Measurements from ENCODE around the gene PNPLA1. TPM values are rescaled to one million over a fixed set of nuclear protein-coding genes. Genes with fewer than 3 reads are reported as not detected.
A peak's percentile ranks its signal among the peaks of the same experiment; 100 is the strongest.

Gene PNPLA1
- total RNA-seq, 1 experiment from 2014 or later = 0.17 TPM

DNA sequence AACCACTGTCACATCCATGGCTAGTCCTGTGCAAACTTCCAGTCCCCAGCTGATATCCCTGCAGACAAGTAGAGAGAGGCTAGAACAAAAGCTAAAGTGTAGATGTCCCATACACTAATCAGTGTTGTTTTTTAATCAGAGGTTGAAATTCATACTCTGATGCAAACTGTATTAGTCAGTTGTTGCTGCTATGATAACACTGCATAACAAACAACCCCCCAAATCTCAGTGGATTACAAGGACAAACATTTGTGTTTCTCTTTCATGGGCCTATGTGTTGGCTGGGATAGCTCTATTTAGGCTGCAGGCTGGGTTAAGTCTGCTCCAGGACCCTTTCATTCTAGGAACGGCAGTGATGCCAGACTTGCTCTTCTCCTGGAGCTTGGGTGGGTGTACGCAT, 40.0 kb downstream of the PNPLA1 start:
- Histone ChIP-seq H3K79me2 (ENCODE audit: low read depth) (no peaks in the 10 kb centered on the region), H2AFZ (no peak overlapping the region), H3K36me3 (ENCODE audit: low read depth) (no peaks in the 10 kb centered on the region), H4K20me1 (ENCODE audit: insufficient read depth) (no peaks in the 10 kb centered on the region), H3K4me2 (no peak overlapping the region), H3K9me3 (ENCODE audit: insufficient read depth, low read depth) (no peaks in the 10 kb centered on the region), H3K4me3 (no peak overlapping the region), H3K27ac (no peak overlapping the region), H3K4me1 (replicated peaks; ENCODE audit: insufficient read depth) (peaks cover 25% of the 10 kb centered on the region), H3K9me2 (ENCODE audit: insufficient read depth) (no peaks in the 10 kb centered on the region), H3K27me3 (ENCODE audit: insufficient read depth, low read depth) (no peaks in the 10 kb centered on the region), H3F3A (ENCODE audit: insufficient read depth, low read depth) (peaks cover 16% of the 10 kb centered on the region)
- intact Hi-C loops (cut with micrococcal nuclease; ENCODE audit: unreplicated experiment) = no loop called here
- ChIA-PET POLR2A (ENCODE audit: unreplicated experiment) (no interaction called here), CTCF (no interaction called here)
- no peak for TF ChIP-seq EZH2 (IDR thresholded peaks at IDR 0.05; ENCODE audit: low read depth)
- TF ChIP-seq, protein P1, sequence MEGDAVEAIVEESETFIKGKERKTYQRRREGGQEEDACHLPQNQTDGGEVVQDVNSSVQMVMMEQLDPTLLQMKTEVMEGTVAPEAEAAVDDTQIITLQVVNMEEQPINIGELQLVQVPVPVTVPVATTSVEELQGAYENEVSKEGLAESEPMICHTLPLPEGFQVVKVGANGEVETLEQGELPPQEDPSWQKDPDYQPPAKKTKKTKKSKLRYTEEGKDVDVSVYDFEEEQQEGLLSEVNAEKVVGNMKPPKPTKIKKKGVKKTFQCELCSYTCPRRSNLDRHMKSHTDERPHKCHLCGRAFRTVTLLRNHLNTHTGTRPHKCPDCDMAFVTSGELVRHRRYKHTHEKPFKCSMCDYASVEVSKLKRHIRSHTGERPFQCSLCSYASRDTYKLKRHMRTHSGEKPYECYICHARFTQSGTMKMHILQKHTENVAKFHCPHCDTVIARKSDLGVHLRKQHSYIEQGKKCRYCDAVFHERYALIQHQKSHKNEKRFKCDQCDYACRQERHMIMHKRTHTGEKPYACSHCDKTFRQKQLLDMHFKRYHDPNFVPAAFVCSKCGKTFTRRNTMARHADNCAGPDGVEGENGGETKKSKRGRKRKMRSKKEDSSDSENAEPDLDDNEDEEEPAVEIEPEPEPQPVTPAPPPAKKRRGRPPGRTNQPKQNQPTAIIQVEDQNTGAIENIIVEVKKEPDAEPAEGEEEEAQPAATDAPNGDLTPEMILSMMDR (conservative IDR thresholded peaks at IDR 0.05) = no peak
- no TSS peak for BruUV-seq (replicated peaks)
- no peak for DNase-seq

DNA sequence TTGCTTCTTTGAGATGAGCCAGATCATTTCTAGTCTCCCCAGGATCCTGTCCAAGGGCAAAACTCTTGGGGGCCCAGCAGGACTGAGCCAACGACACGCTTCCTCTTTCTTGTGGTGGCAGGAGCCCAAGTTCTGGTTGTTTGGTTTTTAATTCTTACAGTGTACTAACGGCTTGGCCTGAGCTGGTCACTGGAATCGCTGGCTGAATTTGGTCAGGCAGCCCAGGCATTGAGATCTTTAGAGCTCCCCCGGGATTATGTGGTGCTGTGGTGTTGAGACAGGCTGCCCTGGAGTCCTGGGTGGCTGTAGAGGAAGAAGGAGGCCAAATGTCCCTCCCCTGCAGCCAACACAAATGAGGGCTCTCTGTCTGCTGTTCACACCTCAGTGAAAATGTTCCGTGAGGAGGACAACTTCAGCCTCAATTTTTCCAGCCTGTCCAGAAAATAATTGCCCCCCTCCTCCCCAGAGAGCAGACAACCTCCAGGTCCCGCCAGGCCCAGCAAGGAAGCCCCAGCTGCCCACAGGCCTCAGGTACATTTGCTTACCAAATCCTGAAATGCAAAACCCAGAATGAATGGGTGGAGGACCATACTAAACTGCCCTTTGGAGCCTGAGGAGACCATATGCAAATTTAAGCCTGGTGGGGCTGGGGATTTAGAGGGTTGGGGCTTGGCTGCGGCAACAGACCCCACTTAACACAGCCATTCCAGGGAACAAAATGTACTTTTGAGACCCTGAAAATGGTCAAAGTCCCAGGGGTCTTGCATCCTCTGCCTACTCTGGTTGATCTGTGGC, 43.2 kb downstream of the PNPLA1 start:
- H3K36me3 ChIP-seq (ENCODE audit: low read depth) = no peaks in the 10 kb centered on the region
- no peaks in the 10 kb centered on the region for H3K27me3 ChIP-seq (ENCODE audit: insufficient read depth, low read depth)
- no TSS peak for BruUV-seq (replicated peaks)
- H4K20me1 ChIP-seq (ENCODE audit: insufficient read depth) = no peaks in the 10 kb centered on the region
- no peaks in the 10 kb centered on the region for H3K9me3 ChIP-seq (ENCODE audit: insufficient read depth, low read depth)
- H3K9me2 ChIP-seq (ENCODE audit: insufficient read depth) = no peaks in the 10 kb centered on the region
- peaks cover 16% of the 10 kb centered on the region for H3F3A ChIP-seq (ENCODE audit: insufficient read depth, low read depth)
- POLR2A ChIA-PET (ENCODE audit: unreplicated experiment) = interaction anchor here (0.6 kb wide), 1 partner anchor 142 kb away, joined by 13 read pairs; no protein-coding TSS in a partner anchor
- DNase-seq = no peak
- intact Hi-C loops (cut with micrococcal nuclease; ENCODE audit: unreplicated experiment) = no loop called here
- H3K4me1 ChIP-seq (replicated peaks; ENCODE audit: insufficient read depth) = peaks cover 39% of the 10 kb centered on the region
- CTCF ChIA-PET = no interaction called here
- H3K4me3 ChIP-seq = no peak overlapping the region
- no peaks in the 10 kb centered on the region for H3K79me2 ChIP-seq (ENCODE audit: low read depth)
- H3K27ac ChIP-seq = peak overlapping the region; percentile 72
- no peak overlapping the region for H2AFZ ChIP-seq
- peak overlapping the region; percentile 65 for H3K4me2 ChIP-seq
- TF ChIP-seq, protein P1 (conservative IDR thresholded peaks at IDR 0.05) = no peak
- no peak for TF ChIP-seq EZH2 (IDR thresholded peaks at IDR 0.05; ENCODE audit: low read depth)

DNA sequence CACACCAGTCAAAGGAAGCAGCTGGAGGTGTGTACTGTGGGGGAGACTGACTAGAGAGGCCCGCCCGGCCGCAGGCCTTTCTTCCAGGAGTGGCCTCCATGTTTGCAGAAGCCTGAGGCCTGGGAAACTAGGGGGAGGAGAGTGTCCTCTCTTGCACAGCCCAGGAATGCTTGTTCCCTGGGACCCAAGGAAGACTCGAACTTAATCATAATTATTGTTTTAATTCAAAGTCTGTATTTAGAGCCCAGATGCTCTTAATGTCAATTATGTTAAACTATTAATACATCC, 43.7 kb downstream of the PNPLA1 start:
- no peak for DNase-seq
- Histone ChIP-seq H3K27me3 (ENCODE audit: insufficient read depth, low read depth) (no peaks in the 10 kb centered on the region), H3K4me2 (peak overlapping the region; percentile 65), H3K9me3 (ENCODE audit: insufficient read depth, low read depth) (no peaks in the 10 kb centered on the region), H3K27ac (peak overlapping the region; percentile 72), H3K36me3 (ENCODE audit: low read depth) (no peaks in the 10 kb centered on the region), H3K4me3 (peak overlapping the region; percentile 25; the same call in 1 of the 2 replicates), H3K4me1 (replicated peaks; ENCODE audit: insufficient read depth) (peaks cover 39% of the 10 kb centered on the region), H3F3A (ENCODE audit: insufficient read depth, low read depth) (peaks cover 16% of the 10 kb centered on the region), H3K9me2 (ENCODE audit: insufficient read depth) (no peaks in the 10 kb centered on the region), H3K79me2 (ENCODE audit: low read depth) (no peaks in the 10 kb centered on the region), H2AFZ (no peak overlapping the region), H4K20me1 (ENCODE audit: insufficient read depth) (no peaks in the 10 kb centered on the region)
- TF ChIP-seq EZH2 (IDR thresholded peaks at IDR 0.05; ENCODE audit: low read depth) = no peak
- TF ChIP-seq, protein P1 (conservative IDR thresholded peaks at IDR 0.05) = no peak
- CTCF ChIA-PET = no interaction called here
- intact Hi-C loops (cut with micrococcal nuclease; ENCODE audit: unreplicated experiment) = no loop called here
- POLR2A ChIA-PET (ENCODE audit: unreplicated experiment) = interaction anchor here (0.6 kb wide), 2 partner anchors 31 to 286 kb away, joined by 6 to 8 read pairs; partner anchors contain the start of gene MAPK14
- no TSS peak for BruUV-seq (replicated peaks)
